Measurements from ENCODE around the gene NOC2L. TPM values are rescaled to one million over a fixed set of nuclear protein-coding genes. Genes with fewer than 3 reads are reported as not detected.

The NOC2L gene
- total RNA-seq, 1 experiment from 2014 or later: 130 TPM

- H3K27me3 Mint-ChIP-seq (ENCODE audit: low read depth): no peaks in the 10 kb centered on the region
Observed at GRCh38 chr1:952603-953002, 6.5 kb downstream of the NOC2L start.

More at GRCh38 chr1:952603-953002, 6.5 kb downstream of the NOC2L start:
- Histone ChIP-seq H2BK15ac (ENCODE audit: low read depth, low read length) (no peak overlapping the region), H3K27ac (ENCODE audit: insufficient read length, low read depth, low read length) (no peak overlapping the region), H3K4me1 (ENCODE audit: insufficient read depth, low read length) (no peaks in the 10 kb centered on the region), H4K20me1 (ENCODE audit: control insufficient read depth, insufficient read depth, insufficient read length) (no peaks in the 10 kb centered on the region), H3K9ac (ENCODE audit: extremely low read depth, insufficient read length, low read length) (no peak overlapping the region), H4K8ac (replicated peaks; ENCODE audit: insufficient read length, low read depth, low read length) (no peak overlapping the region), H4K91ac (ENCODE audit: insufficient read length, low read depth, low read length) (no peak overlapping the region), H3K18ac (ENCODE audit: insufficient read length, low read depth, low read length) (no peak overlapping the region), H2BK20ac (ENCODE audit: low read depth, low read length, poor library complexity, severe bottlenecking) (no peak overlapping the region), H3K9me3 (ENCODE audit: control insufficient read depth, low read depth, low read length) (no peaks in the 10 kb centered on the region), H2AFZ (ENCODE audit: low read length) (no peak overlapping the region), H3K4ac (ENCODE audit: low read depth, low read length) (no peak overlapping the region), H3K27me3 (ENCODE audit: insufficient read depth, low read length) (no peaks in the 10 kb centered on the region), H2AK5ac (ENCODE audit: insufficient read length, low read length) (no peak overlapping the region), H3K23ac (ENCODE audit: insufficient read length, low read depth, low read length) (no peak overlapping the region), H3K56ac (ENCODE audit: insufficient read length, low read depth, low read length) (no peak overlapping the region), H3K79me2 (ENCODE audit: insufficient read depth, low read length) (no peaks in the 10 kb centered on the region), H3K23me2 (ENCODE audit: insufficient read length, low read depth, low read length, poor library complexity, severe bottlenecking) (no peaks in the 10 kb centered on the region), H2BK120ac (ENCODE audit: low read depth, low read length, poor library complexity, severe bottlenecking) (no peak overlapping the region), H3K4me2 (ENCODE audit: insufficient read depth, insufficient read length, low read length) (no peak overlapping the region), H2BK5ac (ENCODE audit: insufficient read length, low read length) (no peak overlapping the region), H4K5ac (ENCODE audit: insufficient read length, low read depth, low read length) (no peak overlapping the region), H2BK12ac (ENCODE audit: insufficient read length, low read depth, low read length) (no peak overlapping the region), H3K79me1 (ENCODE audit: insufficient read depth, low read depth, low read length, poor library complexity, severe bottlenecking) (no peaks in the 10 kb centered on the region), H3K14ac (ENCODE audit: insufficient read depth, low read length) (no peak overlapping the region), H3T11ph (ENCODE audit: low read length) (no peak overlapping the region)
- no CpG with 5 or more reads among the region's 7 CpGs for WGBS (ENCODE audit: extremely low coverage, insufficient read length, low lambda C conversion rate)
- H3K4me1 Mint-ChIP-seq: peaks cover 3 to 7% of the 10 kb centered on the region in 2 experiments
- H3K27ac Mint-ChIP-seq: no peak overlapping the region
- DNase-seq: no peak
- no peak overlapping the region for H3K4me3 Mint-ChIP-seq
- TF ChIP-seq CTCF (conservative IDR thresholded peaks at IDR 0.05): no peak
- H3K9me3 Mint-ChIP-seq: no peaks in the 10 kb centered on the region; a peak in 2 of 5 replicates
- peaks cover 36 to 86% (median 80%) of the 10 kb centered on the region in 3 experiments; a peak in 6 of 7 replicates for H3K36me3 Mint-ChIP-seq (ENCODE audit: insufficient read depth in 1 of 3, low read depth in 3 of 3)

Data from H9 (cell line).